NT2/D1 (cell line): Measurements from ENCODE around the gene ELN.

Source experiments
- DNase-seq: peaks from one replicate; pipeline ENCODE4 v3.0.0-alpha.2; 2011; ENCODE audit warnings: low read depth, low spot score
- H3K27me3 ChIP-seq: 2 replicates; pipeline ENCODE4 v1.6.0; 2011; ENCODE audit warnings: mild to moderate bottlenecking; ENCODE audit not compliant: insufficient read length, insufficient read depth
- H3K36me3 ChIP-seq: 2 replicates; pipeline ENCODE4 v1.6.1; 2011; ENCODE audit warnings: mild to moderate bottlenecking, low read length, mixed read lengths; ENCODE audit not compliant: insufficient read depth, insufficient read length
- H3K4me1 ChIP-seq: 2 replicates; pipeline ENCODE4 v1.5.1; 2011; ENCODE audit not compliant: insufficient read depth, insufficient read length
- H3K4me3 ChIP-seq: 2 replicates; pipeline ENCODE4 v1.5.1; 2011; ENCODE audit warnings: low read depth; ENCODE audit not compliant: insufficient read length
- H3K9ac ChIP-seq: 2 replicates; pipeline ENCODE4 v1.6.0; 2011; ENCODE audit warnings: low read depth; ENCODE audit not compliant: insufficient read length
- H3K9me3 ChIP-seq: 2 replicates; pipeline ENCODE4 v1.5.1; 2011; ENCODE audit warnings: mild to moderate bottlenecking, low read length; ENCODE audit not compliant: insufficient read depth
- SUZ12 ChIP-seq: IDR thresholded peaks from 2 replicates; pipeline ENCODE4 v1.6.1; 2011; ENCODE audit not compliant: insufficient read length, insufficient read depth; ENCODE audit errors: extremely low read depth
- YY1 ChIP-seq: IDR thresholded peaks from 2 replicates; pipeline ENCODE4 v1.6.1; 2011; ENCODE audit not compliant: insufficient read length, insufficient read depth
- ZNF274 ChIP-seq: IDR thresholded peaks from 2 replicates; pipeline ENCODE4 v1.6.1; 2011; ENCODE audit warnings: mild to moderate bottlenecking, low read depth, low read length

Gene ELN

GRCh38 chr7:74020390-74020789 is 7.6 kb upstream of the ELN start:
- H3K36me3 ChIP-seq, result no peaks in the 10 kb centered on the region
- DNase-seq, result no peak
- peaks cover 2% of the 10 kb centered on the region for H3K27me3 ChIP-seq
- H3K4me1 ChIP-seq, result peaks cover 20% of the 10 kb centered on the region
- no peak overlapping the region for H3K9ac ChIP-seq
- no peak for TF ChIP-seq ZNF274
- TF ChIP-seq SUZ12, result no peak
- no peak for TF ChIP-seq YY1
- no peak overlapping the region for H3K4me3 ChIP-seq
- H3K9me3 ChIP-seq, result no peaks in the 10 kb centered on the region

- H3K27me3 ChIP-seq, result peaks cover 3% of the 10 kb centered on the region
Measured at GRCh38 chr7:74021546-74022320, 6.2 kb upstream of the ELN start.

GRCh38 chr7:74022507-74022906 is 5.5 kb upstream of the ELN start:
- no peak for DNase-seq
- Histone ChIP-seq H3K4me1 (peaks cover 20% of the 10 kb centered on the region), H3K36me3 (no peaks in the 10 kb centered on the region), H3K4me3 (no peak overlapping the region), H3K9ac (peak overlapping the region; percentile 32), H3K9me3 (no peaks in the 10 kb centered on the region), H3K27me3 (peaks cover 3% of the 10 kb centered on the region)
- TF ChIP-seq ZNF274 (no peak), YY1 (no peak), SUZ12 (no peak)

More at GRCh38 chr7:74021546-74022320, 6.2 kb upstream of the ELN start:
- peaks cover 20% of the 10 kb centered on the region for H3K4me1 ChIP-seq
- H3K9me3 ChIP-seq, result no peaks in the 10 kb centered on the region
- DNase-seq, result no peak
- H3K9ac ChIP-seq, result peak overlapping the region; percentile 32
- no peak overlapping the region for H3K4me3 ChIP-seq
- no peaks in the 10 kb centered on the region for H3K36me3 ChIP-seq
- no peak for TF ChIP-seq ZNF274
- TF ChIP-seq YY1, result no peak
- no peak for TF ChIP-seq SUZ12

- H3K4me1 ChIP-seq, result peaks cover 21% of the 10 kb centered on the region
- TF ChIP-seq ZNF274, result no peak
- TF ChIP-seq YY1, result no peak
- no peak for TF ChIP-seq SUZ12
- no peaks in the 10 kb centered on the region for H3K36me3 ChIP-seq
- no peaks in the 10 kb centered on the region for H3K9me3 ChIP-seq
- peaks cover 4% of the 10 kb centered on the region for H3K27me3 ChIP-seq
- no peak overlapping the region for H3K4me3 ChIP-seq
- H3K9ac ChIP-seq, result no peak overlapping the region
- DNase-seq, result no peak
Measured at GRCh38 chr7:74023092-74023536, 4.9 kb upstream of the ELN start.

- peaks cover 11% of the 10 kb centered on the region for H3K27me3 ChIP-seq
- H3K36me3 ChIP-seq, result no peaks in the 10 kb centered on the region
- H3K4me3 ChIP-seq, result no peak overlapping the region
- no peak for TF ChIP-seq ZNF274
- TF ChIP-seq YY1, result no peak
- TF ChIP-seq SUZ12, result no peak
- DNase-seq, result no peak
- no peak overlapping the region for H3K9ac ChIP-seq
- no peaks in the 10 kb centered on the region for H3K9me3 ChIP-seq
- H3K4me1 ChIP-seq, result peaks cover 27% of the 10 kb centered on the region
Measured at GRCh38 chr7:74023786-74024185, 4.2 kb upstream of the ELN start.

- TF ChIP-seq ZNF274, result no peak
- no peak for TF ChIP-seq YY1
- no peak for TF ChIP-seq SUZ12
- Histone ChIP-seq H3K36me3 (no peaks in the 10 kb centered on the region), H3K4me3 (no peak overlapping the region), H3K9me3 (no peaks in the 10 kb centered on the region), H3K4me1 (peaks cover 33% of the 10 kb centered on the region), H3K9ac (no peak overlapping the region), H3K27me3 (peaks cover 15% of the 10 kb centered on the region)
- no peak for DNase-seq
Measured at GRCh38 chr7:74025146-74025545, 2.8 kb upstream of the ELN start.

- no peak for DNase-seq
- TF ChIP-seq YY1 (no peak), SUZ12 (no peak), ZNF274 (no peak)
- Histone ChIP-seq H3K27me3 (peaks cover 15% of the 10 kb centered on the region), H3K9ac (no peak overlapping the region), H3K4me3 (no peak overlapping the region), H3K9me3 (no peaks in the 10 kb centered on the region), H3K36me3 (no peaks in the 10 kb centered on the region), H3K4me1 (peaks cover 31% of the 10 kb centered on the region)
Measured at GRCh38 chr7:74025730-74026129, 2.2 kb upstream of the ELN start.
